HG03159 (cell line): ENCODE data around the gene SAMD4A.

Experiments
- ATAC-seq: cut with Tn5 transposase; IDR thresholded peaks from one replicate; pipeline ENCODE4 v1.9.1; 2021; ENCODE audit warnings: mild to moderate bottlenecking, moderate library complexity; ENCODE audit not compliant: unreplicated experiment

The SAMD4A gene, protein sequence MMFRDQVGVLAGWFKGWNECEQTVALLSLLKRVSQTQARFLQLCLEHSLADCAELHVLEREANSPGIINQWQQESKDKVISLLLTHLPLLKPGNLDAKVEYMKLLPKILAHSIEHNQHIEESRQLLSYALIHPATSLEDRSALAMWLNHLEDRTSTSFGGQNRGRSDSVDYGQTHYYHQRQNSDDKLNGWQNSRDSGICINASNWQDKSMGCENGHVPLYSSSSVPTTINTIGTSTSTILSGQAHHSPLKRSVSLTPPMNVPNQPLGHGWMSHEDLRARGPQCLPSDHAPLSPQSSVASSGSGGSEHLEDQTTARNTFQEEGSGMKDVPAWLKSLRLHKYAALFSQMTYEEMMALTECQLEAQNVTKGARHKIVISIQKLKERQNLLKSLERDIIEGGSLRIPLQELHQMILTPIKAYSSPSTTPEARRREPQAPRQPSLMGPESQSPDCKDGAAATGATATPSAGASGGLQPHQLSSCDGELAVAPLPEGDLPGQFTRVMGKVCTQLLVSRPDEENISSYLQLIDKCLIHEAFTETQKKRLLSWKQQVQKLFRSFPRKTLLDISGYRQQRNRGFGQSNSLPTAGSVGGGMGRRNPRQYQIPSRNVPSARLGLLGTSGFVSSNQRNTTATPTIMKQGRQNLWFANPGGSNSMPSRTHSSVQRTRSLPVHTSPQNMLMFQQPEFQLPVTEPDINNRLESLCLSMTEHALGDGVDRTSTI

DNA sequence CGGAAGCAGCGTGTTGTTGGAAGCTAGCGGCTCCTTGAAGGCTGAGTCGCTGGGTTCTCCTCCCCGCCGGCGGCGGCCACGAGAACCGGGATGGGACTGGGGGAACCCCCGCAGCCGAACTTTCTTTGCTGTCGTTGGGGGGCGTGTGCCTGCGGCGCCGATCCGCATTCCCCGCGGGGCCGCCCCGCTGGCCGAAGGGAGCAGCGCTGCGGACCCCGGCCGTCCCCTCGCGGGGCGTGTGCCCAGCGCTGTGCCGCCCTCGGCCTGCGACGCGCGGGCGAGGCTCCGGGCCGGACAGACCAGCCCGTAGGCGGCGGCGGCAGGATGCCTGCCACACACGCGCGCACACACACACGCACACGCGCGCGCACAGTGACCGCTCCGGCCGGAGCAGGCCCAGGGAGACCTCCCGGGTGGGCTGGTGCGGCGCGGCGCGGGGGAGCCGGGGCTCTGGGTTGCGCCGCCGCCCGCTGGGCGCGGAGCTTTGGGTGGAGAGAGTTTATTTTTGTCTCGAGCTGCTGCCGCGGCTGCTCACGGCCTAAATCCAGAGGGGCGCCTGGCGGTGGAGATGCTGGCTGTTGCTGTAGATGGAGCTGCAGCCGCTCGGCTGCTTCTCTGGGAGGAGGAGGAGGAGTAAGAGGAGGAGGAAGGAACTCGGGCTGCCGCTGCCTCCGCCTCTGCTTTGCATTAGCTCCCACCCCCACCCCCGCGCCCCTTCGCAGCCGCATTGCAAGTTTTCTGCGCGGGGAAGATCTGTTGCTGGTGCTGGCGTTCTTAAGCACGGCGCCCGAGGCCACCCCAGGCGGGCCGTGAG lies at the start of gene SAMD4A:
Gene SAMD4A, plus strand, starts transcription at position 719 of the 814 bp plus-strand sequence. CDS start 789 bp downstream, outside the sequence.
- ATAC-seq, result peak; percentile 31

- no peak for ATAC-seq
These were observed 42.5 kb upstream of the SAMD4A start for GRCh38 chr14:54524410-54524809.

DNA sequence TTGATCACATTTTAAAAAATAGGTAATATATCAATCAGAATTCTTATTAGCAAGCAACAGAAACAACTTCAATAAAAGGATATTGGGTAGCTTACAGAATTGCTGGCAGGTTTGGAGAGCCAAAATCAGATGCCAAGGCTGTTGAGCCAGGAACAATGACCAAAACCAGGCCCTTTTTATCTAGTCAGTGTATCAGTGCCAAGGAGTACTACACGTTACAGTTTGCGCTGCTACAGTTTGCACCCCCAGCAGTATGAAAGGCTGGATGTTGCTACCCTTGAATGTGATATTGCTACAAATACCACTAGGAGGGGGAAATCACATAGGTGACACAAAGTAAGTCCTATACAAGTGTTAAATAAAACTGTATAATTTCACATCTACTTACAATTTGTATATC lies 38.0 kb upstream of the SAMD4A start:
- no peak for ATAC-seq

DNA sequence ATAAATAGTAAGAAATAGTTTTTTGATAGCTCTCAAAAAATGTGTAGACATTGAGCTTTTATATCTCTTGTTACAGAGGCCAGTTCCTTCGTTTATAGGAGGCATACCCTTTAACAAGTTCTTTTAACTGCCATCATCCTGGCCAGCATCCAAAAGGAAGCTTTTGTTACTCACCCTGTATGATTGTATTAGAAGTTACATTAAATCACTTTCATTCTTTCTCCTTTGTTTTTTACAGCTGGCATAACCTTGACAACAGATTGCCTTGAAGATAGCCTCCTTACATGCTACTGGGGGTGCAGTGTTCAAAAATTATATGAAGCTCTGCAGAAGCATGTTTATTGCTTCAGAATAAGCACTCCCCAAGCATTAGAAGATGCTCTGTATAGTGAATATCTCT lies 37.1 kb upstream of the SAMD4A start:
- no peak for ATAC-seq

DNA sequence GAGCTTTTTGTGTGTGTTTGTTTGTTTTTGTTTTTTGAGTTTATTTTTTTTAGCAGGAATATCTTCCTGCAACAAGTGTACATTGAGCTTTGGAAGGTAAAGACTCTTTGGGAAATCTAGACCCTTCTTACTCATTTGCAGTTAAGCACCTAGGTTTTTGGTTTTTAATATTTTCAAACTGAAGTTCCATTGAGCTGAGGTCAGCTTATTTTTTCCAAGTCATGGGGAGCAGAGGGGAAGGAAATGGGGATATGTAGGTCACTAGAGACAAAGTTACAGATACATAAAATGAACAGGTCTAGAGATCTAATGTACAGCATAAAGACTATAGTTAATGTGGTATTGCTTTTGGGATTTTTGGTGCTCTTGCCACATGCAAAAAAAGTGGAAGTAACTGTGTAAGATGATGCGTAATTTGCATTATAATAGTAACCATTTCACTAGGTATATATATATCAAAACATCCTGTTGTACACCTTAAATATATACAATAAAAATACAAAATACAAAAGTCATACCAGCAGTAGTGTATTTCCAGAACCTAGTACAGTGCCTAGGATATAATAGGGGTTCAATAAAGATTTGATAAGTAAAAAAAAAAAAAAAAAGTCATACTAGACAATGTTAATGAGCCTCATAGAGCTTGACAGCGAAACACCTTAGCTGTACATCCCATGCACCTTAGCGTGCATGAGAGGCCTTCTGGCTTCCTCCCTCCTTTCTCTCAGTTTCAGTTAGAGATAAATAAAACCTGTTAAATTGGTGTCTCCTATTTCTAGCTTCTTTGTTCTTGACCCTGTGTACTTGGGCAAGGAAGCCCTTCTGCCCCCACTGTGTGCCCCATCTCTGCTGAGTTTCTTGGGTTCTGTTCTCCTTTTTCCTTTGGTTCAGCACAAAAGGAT lies 34.6 kb upstream of the SAMD4A start:
- ATAC-seq, result peak; percentile 95

DNA sequence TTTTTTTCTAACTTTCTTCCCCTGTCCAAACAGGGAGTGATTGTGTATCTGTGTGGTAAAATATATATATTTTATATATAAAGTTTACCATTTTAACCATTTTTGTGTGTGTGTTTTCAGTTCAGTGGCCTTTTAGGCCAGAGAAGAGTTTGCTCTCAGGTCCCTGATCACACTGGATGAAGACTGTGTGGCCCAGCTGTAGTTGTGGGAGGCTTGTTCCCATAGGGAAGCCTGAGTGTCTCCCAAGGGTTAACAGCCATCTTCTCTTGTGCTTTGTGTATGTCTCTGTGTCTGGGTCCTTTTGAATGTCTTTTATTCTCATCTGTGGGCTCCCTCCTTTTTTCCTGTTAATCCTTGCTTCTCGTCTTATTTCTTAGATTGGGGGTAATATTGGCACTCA lies 33.8 kb upstream of the SAMD4A start:
- peak; percentile 21 for ATAC-seq

GRCh38 chr14:54535126-54535525 lies 31.8 kb upstream of the SAMD4A start:
- ATAC-seq, result no peak

DNA sequence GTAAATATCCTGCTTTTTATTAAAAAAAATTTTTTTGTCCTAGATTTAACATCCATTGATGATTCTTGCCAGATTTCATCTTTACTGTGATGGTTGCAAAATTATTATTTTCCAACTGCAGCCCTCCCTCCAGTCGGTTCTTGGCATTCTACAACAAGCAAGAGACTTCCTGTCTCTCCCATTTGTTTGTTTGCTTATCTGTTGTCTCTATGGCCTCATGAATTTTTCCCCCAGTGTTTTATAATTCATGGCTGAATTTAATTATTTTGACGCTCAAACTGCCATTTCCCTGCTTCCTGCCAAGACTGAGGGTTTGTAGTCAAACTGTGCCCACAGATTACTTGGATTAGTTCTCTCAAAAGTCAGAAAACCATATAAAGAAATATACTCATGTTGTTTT lies 31.3 kb upstream of the SAMD4A start:
- ATAC-seq, result no peak

DNA sequence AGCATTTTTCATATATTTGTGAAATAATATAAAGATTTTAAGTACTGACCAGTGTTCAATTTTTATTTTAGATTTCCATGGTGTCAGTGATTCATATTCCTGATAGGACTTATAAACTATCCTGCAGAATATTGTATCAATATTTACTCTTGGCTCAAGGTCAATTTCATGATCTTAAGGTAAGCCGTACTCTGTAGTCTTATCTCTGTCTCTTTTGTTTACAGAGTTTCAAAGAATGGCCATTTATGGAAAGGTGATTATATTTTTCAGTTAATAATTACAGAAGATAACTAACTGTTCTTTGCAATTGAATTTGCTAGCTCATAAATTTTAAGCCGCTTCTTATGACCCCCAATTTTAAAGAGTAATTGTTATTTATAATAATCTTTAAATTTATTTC lies 29.3 kb upstream of the SAMD4A start:
- ATAC-seq, result no peak

DNA sequence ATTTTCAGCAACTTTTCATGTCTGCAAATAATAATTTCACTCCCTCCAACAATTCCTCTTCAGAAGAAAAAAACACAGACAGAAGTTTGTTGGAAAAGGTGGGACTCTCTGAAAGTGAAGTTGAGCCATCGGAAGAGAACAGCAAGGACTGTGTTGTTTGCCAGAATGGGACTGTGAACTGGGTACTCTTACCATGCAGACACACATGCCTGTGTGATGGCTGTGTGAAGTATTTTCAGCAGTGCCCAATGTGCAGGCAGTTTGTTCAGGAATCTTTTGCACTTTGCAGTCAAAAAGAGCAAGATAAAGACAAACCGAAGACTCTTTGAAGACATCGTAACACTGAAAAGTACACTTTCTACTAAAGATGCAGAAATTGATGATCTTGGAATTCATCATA lies 28.9 kb upstream of the SAMD4A start:
- ATAC-seq, result no peak

DNA sequence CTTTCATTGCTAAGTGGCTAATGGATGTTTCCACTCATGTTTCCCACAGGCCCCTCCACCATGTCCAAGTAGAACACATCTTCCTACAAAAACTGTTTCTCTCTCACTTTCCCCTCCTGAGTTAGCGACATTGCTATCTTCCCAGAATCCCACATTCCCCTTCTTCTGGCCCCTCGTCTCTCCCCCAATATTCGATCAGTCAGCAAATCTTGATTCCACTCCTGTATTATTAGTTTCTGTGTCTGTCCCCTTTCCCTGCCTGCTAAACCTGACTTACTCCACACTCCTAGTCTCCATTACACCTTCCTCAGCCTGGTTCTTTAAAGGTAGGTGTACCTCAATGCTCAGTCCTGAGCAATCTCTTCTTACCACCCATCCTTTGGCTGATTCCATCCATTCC lies 19.3 kb upstream of the SAMD4A start:
- ATAC-seq, result no peak

DNA sequence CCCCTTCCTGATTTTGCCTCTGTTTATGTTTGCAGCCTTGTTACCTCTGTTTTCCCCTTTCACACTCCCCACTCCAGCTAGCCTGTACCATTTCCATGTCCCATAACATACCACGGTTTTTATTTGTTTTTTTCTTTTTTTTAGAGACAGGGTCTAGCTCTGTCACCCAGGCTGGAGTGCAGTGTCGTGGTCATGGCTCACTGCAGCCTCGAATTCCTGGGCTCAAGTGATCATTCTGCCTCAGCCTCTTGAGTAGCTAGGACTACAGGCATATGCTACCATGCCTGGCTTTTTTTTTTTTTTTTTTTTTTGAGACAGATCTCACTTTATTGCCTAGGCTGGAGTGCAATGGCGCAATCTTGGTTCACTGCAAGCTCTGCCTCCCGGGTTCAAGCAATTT lies 18.4 kb upstream of the SAMD4A start:
- no peak for ATAC-seq

DNA sequence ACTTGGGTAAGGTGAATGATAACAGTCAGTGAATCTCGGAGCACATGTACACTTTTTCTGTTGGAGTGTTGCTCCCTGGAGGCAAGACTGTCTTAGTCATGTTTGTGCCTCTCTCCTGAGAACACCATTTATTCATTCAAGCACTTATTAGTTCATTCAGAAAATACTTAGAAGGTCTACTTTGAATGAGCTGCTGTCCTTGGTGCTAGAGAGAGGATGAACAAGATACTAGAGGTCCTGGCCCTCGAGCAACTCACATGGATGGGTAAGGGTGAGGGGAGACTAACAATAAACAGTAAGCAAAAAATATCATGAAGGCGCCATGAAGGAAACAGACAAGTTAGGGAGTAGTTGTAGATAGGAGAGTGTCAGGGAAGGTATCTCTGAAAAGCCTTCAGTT lies 17.1 kb upstream of the SAMD4A start:
- ATAC-seq, result no peak

DNA sequence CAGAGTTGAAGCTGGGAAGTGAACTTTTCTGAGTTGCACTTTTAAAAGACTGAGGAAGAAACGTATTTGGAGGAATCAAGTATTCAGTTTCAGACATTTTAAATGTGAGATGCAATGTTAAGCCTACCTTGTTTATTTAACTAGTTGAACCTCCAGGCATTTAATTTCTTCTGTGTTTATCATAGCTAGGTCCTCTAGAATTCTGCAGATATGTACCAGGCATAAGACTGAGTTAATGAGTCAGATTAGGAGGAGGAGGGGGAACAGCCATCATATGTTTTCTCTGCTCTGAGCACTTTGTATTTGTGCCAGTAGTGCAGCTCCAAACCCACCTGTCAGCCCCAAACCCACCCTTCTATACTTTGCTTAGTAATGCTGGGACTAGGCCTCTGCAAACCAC lies 16.4 kb upstream of the SAMD4A start:
- no peak for ATAC-seq

DNA sequence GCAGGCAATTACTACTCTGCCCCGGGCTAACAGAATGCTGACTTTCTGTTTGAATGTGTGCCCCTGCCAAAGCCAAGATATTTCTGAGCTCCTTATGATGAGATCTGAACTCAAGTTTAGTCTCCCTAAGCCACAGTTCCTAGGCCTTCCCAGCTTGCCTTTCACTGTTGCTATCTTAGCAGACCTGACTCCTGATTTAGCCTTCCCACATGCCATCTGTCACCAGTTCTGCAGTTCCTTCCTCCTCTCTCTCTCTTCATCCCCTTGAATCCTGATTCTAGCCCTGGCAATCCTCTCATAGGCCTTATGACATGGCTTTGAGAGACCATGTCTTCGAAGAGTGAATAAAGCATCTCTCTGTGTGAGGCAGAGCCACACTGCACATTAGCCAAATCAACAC lies 12.5 kb upstream of the SAMD4A start:
- no peak for ATAC-seq

GRCh38 chr14:54555651-54556050 lies 11.3 kb upstream of the SAMD4A start:
- no peak for ATAC-seq

DNA sequence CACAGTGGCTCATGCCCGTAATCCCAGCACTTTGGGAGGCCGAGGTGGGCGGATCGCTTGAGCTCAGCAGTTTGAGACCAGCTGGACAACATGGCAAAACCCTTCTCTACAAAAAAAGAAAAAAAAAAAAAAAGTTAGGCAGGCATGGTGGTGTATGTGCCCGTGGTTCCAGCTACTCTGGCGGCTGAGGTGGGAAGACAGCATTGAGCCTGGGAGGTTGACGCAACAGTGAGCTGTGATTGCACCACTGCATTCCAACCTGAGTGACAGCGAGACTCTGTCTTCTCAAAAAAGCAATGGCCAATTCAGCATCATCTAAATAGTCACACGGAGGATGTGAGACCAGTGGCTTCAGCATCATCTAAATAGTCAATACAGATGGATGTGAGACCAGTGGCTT lies 10.4 kb upstream of the SAMD4A start:
- no peak for ATAC-seq

DNA sequence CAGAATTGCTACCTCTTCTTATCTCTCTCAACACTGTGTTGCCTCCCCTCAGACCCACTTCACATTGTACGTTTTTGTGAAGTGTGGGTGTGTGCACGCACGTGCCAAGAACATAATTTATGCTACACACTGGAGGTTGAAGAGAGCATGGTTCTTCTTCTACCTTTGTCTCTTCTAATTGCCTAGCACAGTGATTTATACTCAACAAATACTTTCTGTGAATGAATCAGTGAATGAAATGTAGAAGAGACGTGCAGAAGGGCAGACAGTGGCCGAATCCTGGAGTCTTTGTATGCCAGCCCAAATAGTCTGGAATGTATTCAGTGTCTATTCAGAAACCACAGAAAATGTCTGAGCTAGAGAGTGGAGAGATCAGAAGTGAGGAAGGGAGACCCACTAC lies 4.6 kb upstream of the SAMD4A start:
- ATAC-seq, result no peak

- ATAC-seq, result no peak
These were observed 2.7 kb upstream of the SAMD4A start for GRCh38 chr14:54564071-54564867.
